ENCODE data around the gene NSD2. TPM values are rescaled to one million over a fixed set of nuclear protein-coding genes. Genes with fewer than 3 reads are reported as not detected.

NSD2 gene
- 100 to 1,000 TPM; 181 to 184 TPM for total RNA-seq

- H3K27ac Mint-ChIP-seq = peak within 1 kb of the TSS; percentile 94
- peak within 1 kb of the TSS; percentile 93 for H3K4me3 Mint-ChIP-seq
- H3K27me3 Mint-ChIP-seq = peaks cover 3% of the 10 kb centered on the region
- DNase-seq = peak; percentile 95
- H3K4me1 Mint-ChIP-seq = peaks cover 37% of the 10 kb centered on the region
- H3K36me3 Mint-ChIP-seq = peaks cover 20% of the 10 kb centered on the region
- no peaks in the 10 kb centered on the region for H3K9me3 Mint-ChIP-seq
These were observed at the start of gene NSD2 for GRCh38 chr4:1870578-1871443. Gene NSD2 (plus strand): TSS chr4:1871393. CDS start chr4:1900655, 29,262 bp downstream.

DNA sequence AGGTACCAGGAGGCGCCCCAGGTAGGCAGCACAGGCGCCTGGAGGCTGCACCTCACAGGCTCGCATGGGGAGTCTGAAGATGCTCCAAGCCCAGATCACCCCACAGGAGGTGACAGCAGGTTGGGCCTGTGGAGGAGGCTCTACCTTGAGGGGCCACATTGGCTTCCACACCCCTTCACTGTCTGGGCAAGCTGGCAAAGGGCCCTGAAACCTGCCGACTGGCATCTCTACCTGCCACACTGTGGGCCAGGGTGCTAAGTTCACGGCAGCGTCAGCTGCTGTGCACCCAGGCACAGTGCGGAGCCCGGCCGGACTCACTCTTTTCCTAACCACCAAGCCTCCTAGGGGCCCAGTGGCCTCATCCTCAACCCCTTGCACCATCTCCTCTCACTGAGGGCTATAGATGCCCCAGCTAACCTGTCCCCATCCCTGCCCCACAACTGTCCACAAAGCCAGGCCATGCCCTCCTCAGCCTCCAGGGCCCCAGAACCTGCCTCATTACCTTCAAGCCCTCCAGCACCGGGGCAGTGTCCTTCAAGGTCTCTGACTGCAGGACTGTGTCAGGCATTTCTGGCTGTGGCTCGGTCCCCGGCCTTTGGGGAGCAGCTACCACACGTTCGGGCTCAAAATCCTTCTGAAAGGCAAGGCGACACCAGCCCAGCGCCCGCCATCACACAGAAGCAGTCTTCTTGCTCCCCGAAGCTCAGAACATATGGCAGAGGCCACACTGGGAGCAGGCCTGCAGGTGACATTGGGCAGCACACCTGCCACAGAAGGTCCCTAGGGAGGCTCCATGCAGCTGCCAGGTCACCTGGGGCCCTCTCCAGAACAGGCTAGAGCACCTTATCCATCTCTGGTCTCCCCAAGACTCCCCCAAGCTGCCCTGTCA lies 49.3 kb upstream of the NSD2 start:
- Mint-ChIP-seq H3K4me3 (no peak overlapping the region), H3K36me3 (peaks cover 23% of the 10 kb centered on the region), H3K27me3 (no peaks in the 10 kb centered on the region), H3K27ac (no peak overlapping the region), H3K9me3 (no peaks in the 10 kb centered on the region), H3K4me1 (no peaks in the 10 kb centered on the region)
- DNase-seq = no peak

GRCh38 chr4:1822568-1823544 lies 48.3 kb upstream of the NSD2 start:
- Mint-ChIP-seq H3K27me3 (no peaks in the 10 kb centered on the region), H3K36me3 (peaks cover 23% of the 10 kb centered on the region), H3K4me3 (no peak overlapping the region), H3K9me3 (no peaks in the 10 kb centered on the region), H3K4me1 (no peaks in the 10 kb centered on the region), H3K27ac (no peak overlapping the region)
- DNase-seq = no peak

DNA sequence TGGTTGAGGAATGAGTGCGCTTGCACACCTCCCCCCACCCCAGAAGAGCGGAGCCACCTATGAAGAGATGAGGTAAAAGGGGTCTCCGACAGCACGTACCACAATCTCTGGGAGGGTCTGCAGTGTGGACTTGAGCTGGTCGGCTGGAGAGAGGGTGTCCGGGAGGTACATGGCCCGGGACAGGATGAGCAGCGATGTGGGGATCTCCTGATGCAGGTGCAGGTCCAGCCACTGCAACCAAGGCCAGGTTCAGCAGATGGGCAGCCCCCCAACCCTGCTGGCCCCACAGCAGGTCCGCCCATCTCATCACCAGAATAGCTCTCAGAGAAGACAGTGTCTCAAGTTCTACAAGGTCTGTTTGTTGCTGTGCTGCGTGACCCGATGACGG lies 47.7 kb upstream of the NSD2 start:
- Mint-ChIP-seq H3K27me3 (no peaks in the 10 kb centered on the region), H3K9me3 (no peaks in the 10 kb centered on the region), H3K36me3 (peaks cover 18% of the 10 kb centered on the region), H3K4me3 (no peak overlapping the region), H3K4me1 (no peaks in the 10 kb centered on the region), H3K27ac (no peak overlapping the region)
- DNase-seq = no peak

- no peak overlapping the region for H3K4me3 Mint-ChIP-seq
- H3K9me3 Mint-ChIP-seq = no peaks in the 10 kb centered on the region
- peaks cover 20% of the 10 kb centered on the region for H3K36me3 Mint-ChIP-seq
- H3K27me3 Mint-ChIP-seq = no peaks in the 10 kb centered on the region
- H3K4me1 Mint-ChIP-seq = no peaks in the 10 kb centered on the region
- no peak for DNase-seq
- no peak overlapping the region for H3K27ac Mint-ChIP-seq
These were observed 46.4 kb upstream of the NSD2 start for GRCh38 chr4:1824746-1825145.

DNA sequence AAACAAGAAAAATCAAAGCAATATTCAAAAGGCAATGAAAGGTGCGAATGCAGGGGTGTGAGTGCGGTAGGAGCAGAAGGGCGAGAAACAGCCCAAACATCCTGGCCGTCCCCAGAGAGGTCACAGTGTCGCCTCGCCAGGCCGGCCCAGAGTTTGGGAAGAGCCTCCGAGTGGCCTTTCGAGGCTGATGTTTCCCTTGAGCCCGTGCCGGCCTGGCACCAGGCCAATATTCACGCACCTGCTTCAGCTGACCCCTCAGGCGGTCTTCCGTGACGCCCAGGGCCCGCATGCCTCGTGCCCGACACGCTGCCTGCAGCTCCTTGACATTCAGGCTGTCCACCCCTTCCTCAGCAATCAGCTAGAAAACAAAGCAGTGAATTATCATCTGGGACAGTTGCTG lies 45.9 kb upstream of the NSD2 start:
- Mint-ChIP-seq H3K9me3 (no peaks in the 10 kb centered on the region), H3K4me1 (no peaks in the 10 kb centered on the region), H3K27me3 (no peaks in the 10 kb centered on the region), H3K27ac (no peak overlapping the region), H3K36me3 (peaks cover 24% of the 10 kb centered on the region), H3K4me3 (no peak overlapping the region)
- no peak for DNase-seq

DNA sequence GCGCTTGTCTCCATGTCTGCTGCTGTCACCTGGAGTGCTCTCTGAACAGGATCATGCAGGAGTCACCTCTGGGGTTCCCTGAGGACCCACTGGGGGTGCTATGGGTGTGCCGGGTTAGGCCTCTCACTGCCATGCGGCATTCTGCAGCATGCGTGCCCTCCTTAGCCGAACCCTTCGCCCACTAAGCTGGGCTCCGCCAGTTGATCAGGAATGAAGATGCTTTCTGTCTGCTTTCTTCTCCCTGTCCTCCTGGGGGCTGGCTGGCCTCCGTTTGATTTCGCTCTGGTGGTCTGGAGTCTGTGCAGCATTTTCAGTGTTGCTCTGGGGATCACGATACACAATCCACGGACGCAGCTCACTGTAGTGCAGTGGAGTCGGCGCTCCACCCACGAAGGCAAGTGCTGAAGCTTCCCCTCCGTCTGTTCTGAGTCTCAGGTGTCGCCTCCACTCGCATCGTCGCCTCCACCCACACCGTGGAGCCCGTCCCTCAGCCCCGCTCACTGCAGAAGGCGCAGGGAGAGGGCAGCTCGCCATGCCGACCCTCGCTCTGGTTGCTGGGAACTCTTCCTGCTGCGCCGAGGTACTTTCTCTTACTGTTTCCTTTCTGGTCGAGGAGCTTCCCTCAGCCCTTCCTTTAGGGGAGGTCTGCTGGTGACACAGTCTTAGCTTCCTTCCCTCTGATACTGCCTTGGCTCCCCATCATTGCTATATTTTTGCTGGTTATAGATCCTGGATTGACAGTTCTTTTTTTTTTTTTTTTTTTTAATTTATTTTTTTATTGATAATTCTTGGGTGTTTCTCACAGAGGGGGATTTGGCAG lies 44.5 kb upstream of the NSD2 start:
- no peak overlapping the region for H3K27ac Mint-ChIP-seq

GRCh38 chr4:1830234-1830633 lies 41.0 kb upstream of the NSD2 start:
- H3K27me3 Mint-ChIP-seq = no peaks in the 10 kb centered on the region
- peaks cover 22% of the 10 kb centered on the region for H3K36me3 Mint-ChIP-seq
- no peak for DNase-seq
- no peak overlapping the region for H3K4me3 Mint-ChIP-seq
- no peaks in the 10 kb centered on the region for H3K9me3 Mint-ChIP-seq
- no peak overlapping the region for H3K27ac Mint-ChIP-seq
- peaks cover 9% of the 10 kb centered on the region for H3K4me1 Mint-ChIP-seq

More for the DNA sequence above, 44.5 kb upstream of the NSD2 start:
- no peak for DNase-seq
- Mint-ChIP-seq H3K36me3 (peaks cover 24% of the 10 kb centered on the region), H3K4me1 (no peaks in the 10 kb centered on the region), H3K9me3 (no peaks in the 10 kb centered on the region), H3K27me3 (no peaks in the 10 kb centered on the region), H3K4me3 (no peak overlapping the region)

DNA sequence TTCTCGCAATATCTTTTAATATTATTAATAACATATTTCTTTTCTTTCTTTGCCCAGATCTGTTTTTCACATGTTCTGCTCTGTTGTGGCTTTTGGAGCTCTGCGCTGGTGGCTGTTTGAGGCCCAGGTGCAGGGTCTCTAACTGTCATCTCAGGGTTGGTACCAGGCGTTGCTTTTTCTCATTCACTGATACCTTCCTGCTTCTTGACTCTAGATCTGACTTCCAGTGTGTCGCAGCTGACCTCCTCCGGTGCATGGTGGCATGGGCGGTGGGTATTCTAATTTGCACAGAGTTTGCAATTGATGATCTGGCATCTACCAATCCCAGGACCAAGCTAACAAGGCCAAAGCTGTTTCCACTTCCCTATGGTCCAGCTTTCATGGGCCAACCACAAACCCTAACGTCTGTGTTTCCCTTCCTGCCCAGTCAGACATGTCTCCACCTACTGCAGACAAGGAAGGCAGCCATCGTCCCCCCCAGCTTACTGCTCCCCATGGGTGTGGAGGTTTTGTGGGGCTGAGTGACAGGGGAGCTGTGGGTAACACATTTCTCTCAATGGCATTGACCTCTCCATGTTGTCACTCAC lies 40.5 kb upstream of the NSD2 start:
- Mint-ChIP-seq H3K4me3 (no peak overlapping the region), H3K27me3 (no peaks in the 10 kb centered on the region), H3K4me1 (peaks cover 9% of the 10 kb centered on the region), H3K36me3 (peaks cover 22% of the 10 kb centered on the region), H3K9me3 (no peaks in the 10 kb centered on the region), H3K27ac (no peak overlapping the region)
- DNase-seq = no peak

DNA sequence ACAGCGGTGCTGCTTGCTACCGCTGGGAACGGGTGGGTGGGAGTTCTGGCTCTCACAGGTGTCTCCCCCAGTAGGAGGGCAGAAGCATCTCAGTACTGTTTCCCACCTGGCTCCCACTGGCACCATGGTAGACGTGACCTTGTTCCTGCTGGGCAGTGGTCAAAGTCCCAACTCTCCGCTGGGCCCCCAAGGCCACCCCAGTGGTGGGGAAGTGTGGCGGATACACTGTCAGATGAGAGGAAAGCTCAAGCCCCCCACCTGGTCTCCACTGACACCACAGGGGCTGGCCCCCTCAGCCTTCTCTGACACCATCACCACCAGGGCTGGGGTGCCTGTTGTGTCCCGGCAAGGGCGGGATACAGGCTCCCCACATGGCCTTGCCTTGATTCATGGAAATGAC lies 39.9 kb upstream of the NSD2 start:
- H3K9me3 Mint-ChIP-seq = no peaks in the 10 kb centered on the region
- H3K36me3 Mint-ChIP-seq = peaks cover 20% of the 10 kb centered on the region
- H3K27ac Mint-ChIP-seq = no peak overlapping the region
- no peaks in the 10 kb centered on the region for H3K27me3 Mint-ChIP-seq
- H3K4me1 Mint-ChIP-seq = peaks cover 9% of the 10 kb centered on the region
- DNase-seq = no peak
- no peak overlapping the region for H3K4me3 Mint-ChIP-seq

- no peak overlapping the region for H3K4me3 Mint-ChIP-seq
- peaks cover 9% of the 10 kb centered on the region for H3K4me1 Mint-ChIP-seq
- H3K27ac Mint-ChIP-seq = no peak overlapping the region
- DNase-seq = no peak
- H3K9me3 Mint-ChIP-seq = no peaks in the 10 kb centered on the region
- no peaks in the 10 kb centered on the region for H3K27me3 Mint-ChIP-seq
- H3K36me3 Mint-ChIP-seq = peaks cover 18% of the 10 kb centered on the region
These were observed 38.5 kb upstream of the NSD2 start for GRCh38 chr4:1832690-1833089.

GRCh38 chr4:1833307-1834046 lies 37.7 kb upstream of the NSD2 start:
- Mint-ChIP-seq H3K4me3 (no peak overlapping the region), H3K27me3 (no peaks in the 10 kb centered on the region), H3K36me3 (peaks cover 18% of the 10 kb centered on the region), H3K27ac (no peak overlapping the region), H3K4me1 (peaks cover 9% of the 10 kb centered on the region), H3K9me3 (no peaks in the 10 kb centered on the region)
- no peak for DNase-seq

All from activated naive CD8-positive, alpha-beta T cell treated with anti-CD3 and anti-CD28 coated beads for 36 hours (primary cell).